ENCODE measurements around the gene PTPN12. TPM values are rescaled to one million over a fixed set of nuclear protein-coding genes. Genes with fewer than 3 reads are reported as not detected.

The PTPN12 gene
- total RNA-seq (10 to 100 TPM; 28.5 to 48.1 (median 34.1) TPM), polyA plus RNA-seq (10 to 100 TPM; 16.5 to 52.6 (median 27.4) TPM)
- long read RNA-seq, donor 1, partial matches to known transcripts, result 1 of 5 reads
- long read RNA-seq, donor 1, other reads (novel, unspliced or antisense), result 0 of 5 reads
- long read RNA-seq, donor 2, transcript PTPN12-201 (18 exons, 3,406 nt), result major isoform, 9 of 13 reads
- long read RNA-seq, donor 2, partial matches to known transcripts, result 2 of 13 reads
- long read RNA-seq, donor 2, other reads (novel, unspliced or antisense), result 1 of 13 reads

- H3K27me3 ChIP-seq (ENCODE audit: insufficient read depth in 3 of 3, low read length in 2 of 3), result no peaks in the 10 kb centered on the region
- no peak for DNase-seq
- ATAC-seq, result peak in 2 of 4 donors; percentile 65 to 66
- no peaks in the 10 kb centered on the region for H3K36me3 ChIP-seq (ENCODE audit: insufficient read depth in 1 of 2, low read depth in 1 of 2)
- WGBS, 3 donors, result 1% methylated on average over 22 to 64 of the region's 64 CpGs
- peaks cover 26% of the 10 kb centered on the region for H3K4me1 ChIP-seq
- intact Hi-C loops (cut with DNase I), result loop anchor here in 1 of 2 donors (5.0 kb wide), 1 partner anchor 120 kb away; the partner anchor contains the start of gene GSAP
- TF ChIP-seq CTCF (IDR thresholded peaks at IDR 0.05), result no peak
- no peaks in the 10 kb centered on the region for H3K9me3 ChIP-seq
- H3K27ac ChIP-seq, result peak within 1 kb of the TSS; percentile 93
- peak within 1 kb of the TSS; percentile 86 for H3K4me3 ChIP-seq
Observed at GRCh38 chr7:77537136-77537777, at the start of gene PTPN12. Gene PTPN12, plus strand, starts transcription at chr7:77537295. Its CDS starts 252 bp downstream, at chr7:77537547.

DNA sequence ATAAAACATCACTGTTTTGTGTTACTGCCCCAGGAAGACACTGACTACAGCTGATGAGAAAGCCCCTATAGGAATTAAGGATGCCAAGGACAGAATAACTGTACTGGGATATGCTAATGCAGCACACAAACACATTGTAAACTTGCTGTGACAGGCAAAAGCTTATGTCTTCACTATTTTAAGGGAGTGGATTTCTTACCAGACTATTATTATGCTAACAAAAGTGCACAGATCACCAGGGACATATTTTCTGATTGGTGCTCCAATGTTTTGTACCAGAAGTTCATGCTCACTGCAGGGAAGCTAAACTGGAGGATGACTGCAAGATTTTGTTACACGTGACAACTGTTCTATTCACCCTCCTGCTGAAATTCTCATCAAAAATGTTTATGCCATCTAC lies 48.1 kb upstream of the PTPN12 start:
- no peaks in the 10 kb centered on the region for H3K27me3 ChIP-seq (ENCODE audit: insufficient read depth in 3 of 3, low read length in 2 of 3)
- intact Hi-C loops (cut with DNase I), result no loop called here
- TF ChIP-seq CTCF (IDR thresholded peaks at IDR 0.05), result no peak
- H3K27ac ChIP-seq, result no peak overlapping the region
- no peaks in the 10 kb centered on the region for H3K36me3 ChIP-seq (ENCODE audit: insufficient read depth in 1 of 2, low read depth in 1 of 2)
- 32 to 46% (median 43%) methylated on average over 1 of the region's 1 CpG for WGBS, 3 donors
- no peak for DNase-seq
- H3K4me3 ChIP-seq, result no peak overlapping the region
- H3K9me3 ChIP-seq, result no peaks in the 10 kb centered on the region
- no peaks in the 10 kb centered on the region for H3K4me1 ChIP-seq
- ATAC-seq, result no peak

DNA sequence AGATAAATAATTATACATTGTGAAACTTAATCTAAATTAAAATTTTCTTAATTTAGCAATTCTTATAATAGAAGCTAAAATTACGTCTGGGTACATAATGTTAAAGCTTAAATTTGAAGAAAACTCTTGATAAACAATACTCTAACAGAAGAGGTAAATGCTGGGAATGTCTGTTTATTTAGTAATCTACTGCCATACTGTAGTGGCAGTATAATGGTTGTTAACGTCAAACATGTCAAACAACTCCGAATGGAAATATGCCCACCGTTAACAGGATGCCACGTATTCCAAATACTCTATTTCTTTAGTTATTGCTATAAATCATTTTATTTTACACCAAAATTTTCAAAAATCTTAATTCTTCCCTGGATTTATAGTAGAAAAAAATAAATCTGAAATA lies 40.0 kb upstream of the PTPN12 start:
- ATAC-seq, result no peak
- intact Hi-C loops (cut with DNase I), result no loop called here

GRCh38 chr7:77498659-77499379 lies 38.3 kb upstream of the PTPN12 start:
- Histone ChIP-seq H3K9me3 (no peaks in the 10 kb centered on the region), H3K27me3 (ENCODE audit: insufficient read depth in 3 of 3, low read length in 2 of 3) (no peaks in the 10 kb centered on the region), H3K4me1 (peaks cover 6% of the 10 kb centered on the region), H3K36me3 (ENCODE audit: insufficient read depth in 1 of 2, low read depth in 1 of 2) (no peaks in the 10 kb centered on the region), H3K4me3 (no peak overlapping the region), H3K27ac (peak overlapping the region; percentile 73)
- intact Hi-C loops (cut with DNase I), result no loop called here
- no peak for TF ChIP-seq CTCF (IDR thresholded peaks at IDR 0.05)
- ATAC-seq (peak; percentile 75 to 98 (median 84)), DNase-seq (no peak)
- 53 to 72% (median 57%) methylated on average over 6 of the region's 6 CpGs for WGBS, 3 donors

More for the DNA sequence above, 40.0 kb upstream of the PTPN12 start:
- H3K4me3 ChIP-seq, result no peak overlapping the region
- DNase-seq, result no peak
- no peak overlapping the region for H3K27ac ChIP-seq
- H3K9me3 ChIP-seq, result no peaks in the 10 kb centered on the region
- TF ChIP-seq CTCF (IDR thresholded peaks at IDR 0.05), result no peak
- no peaks in the 10 kb centered on the region for H3K27me3 ChIP-seq (ENCODE audit: insufficient read depth in 3 of 3, low read length in 2 of 3)
- no peaks in the 10 kb centered on the region for H3K36me3 ChIP-seq (ENCODE audit: insufficient read depth in 1 of 2, low read depth in 1 of 2)
- peaks cover 6% of the 10 kb centered on the region for H3K4me1 ChIP-seq
- WGBS, 3 donors, result 95 to 96% (median 95%) methylated on average over 5 of the region's 5 CpGs
